ENCODE measurements around the gene RASA3.
A peak's percentile ranks its signal among the peaks of the same experiment; 100 is the strongest.

RASA3 gene

GRCh38 chr13:114015969-114016295 is 116.5 kb downstream of the RASA3 start:
- no peak for TF ChIP-seq CTCF (IDR thresholded peaks at IDR 0.05)
- no peak for DNase-seq (ENCODE audit: low spot score)
- Histone ChIP-seq H3K4me3 (no peak overlapping the region), H3K27ac (peak overlapping the region in 1 of 2 donors; percentile 55)

GRCh38 chr13:114015111-114015968 is 117.1 kb downstream of the RASA3 start:
- H3K4me3 ChIP-seq, result no peak overlapping the region
- DNase-seq (ENCODE audit: low spot score), result no peak
- no peak for TF ChIP-seq CTCF (IDR thresholded peaks at IDR 0.05)
- H3K27ac ChIP-seq, result peak overlapping the region in 1 of 2 donors; percentile 55

- no peak overlapping the region for H3K4me3 ChIP-seq
- TF ChIP-seq CTCF (IDR thresholded peaks at IDR 0.05), result no peak
- no peak for DNase-seq (ENCODE audit: low spot score)
- H3K27ac ChIP-seq, result no peak overlapping the region
Observed at GRCh38 chr13:114013952-114014629, 118.3 kb downstream of the RASA3 start.

GRCh38 chr13:114013336-114013735 is 119.1 kb downstream of the RASA3 start:
- DNase-seq (ENCODE audit: low spot score), result no peak
- Histone ChIP-seq H3K27ac (no peak overlapping the region), H3K4me3 (no peak overlapping the region)
- no peak for TF ChIP-seq CTCF (IDR thresholded peaks at IDR 0.05)

GRCh38 chr13:114012921-114013320 is 119.5 kb downstream of the RASA3 start:
- H3K27ac ChIP-seq, result no peak overlapping the region
- no peak for DNase-seq (ENCODE audit: low spot score)
- TF ChIP-seq CTCF (IDR thresholded peaks at IDR 0.05), result no peak
- H3K4me3 ChIP-seq, result no peak overlapping the region

- TF ChIP-seq CTCF (IDR thresholded peaks at IDR 0.05), result no peak
- H3K27ac ChIP-seq, result no peak overlapping the region
- no peak for DNase-seq (ENCODE audit: low spot score)
- no peak overlapping the region for H3K4me3 ChIP-seq
Observed at GRCh38 chr13:114012141-114012540, 120.3 kb downstream of the RASA3 start.

GRCh38 chr13:114011226-114011625 is 121.2 kb downstream of the RASA3 start:
- no peak overlapping the region for H3K27ac ChIP-seq
- DNase-seq (ENCODE audit: low spot score), result no peak
- no peak for TF ChIP-seq CTCF (IDR thresholded peaks at IDR 0.05)
- no peak overlapping the region for H3K4me3 ChIP-seq
